ENCODE results near the gene CD300LG.

The CD300LG gene

GRCh38 chr17:43844241-43844640, 2.7 kb upstream of the CD300LG start:
- Histone ChIP-seq H3K4me3 (ENCODE audit: low read length) (no peak overlapping the region), H3K9me3 (ENCODE audit: control insufficient read depth, insufficient read depth, low read length) (no peaks in the 10 kb centered on the region), H3K79me2 (ENCODE audit: control insufficient read depth, low read length) (no peaks in the 10 kb centered on the region), H3K36me3 (ENCODE audit: control insufficient read depth, low read length) (no peaks in the 10 kb centered on the region), H3K27me3 (ENCODE audit: control insufficient read depth, low read length) (peaks cover 4% of the 10 kb centered on the region; the same call in 1 of the 2 replicates), H3F3A (ENCODE audit: control insufficient read depth, insufficient read depth) (no peaks in the 10 kb centered on the region), H3K4me1 (ENCODE audit: control insufficient read depth, low read length) (no peaks in the 10 kb centered on the region), H3K27ac (ENCODE audit: low read depth, low read length) (no peak overlapping the region), H3K4me2 (ENCODE audit: low read length) (no peak overlapping the region), H3K9me2 (replicated peaks; ENCODE audit: control insufficient read depth, low read length) (no peaks in the 10 kb centered on the region), H4K20me1 (ENCODE audit: control insufficient read depth, insufficient read depth, low read depth, low read length) (no peaks in the 10 kb centered on the region)
- no peak for TF ChIP-seq EZH2phosphoT487 (IDR thresholded peaks at IDR 0.05; ENCODE audit: borderline replicate concordance, low read length)
- no peak for TF ChIP-seq CTCF (IDR thresholded peaks at IDR 0.05; ENCODE audit: low read depth, low read length, poor library complexity, severe bottlenecking)

- Histone ChIP-seq H3K36me3 (ENCODE audit: control insufficient read depth, low read length) (no peaks in the 10 kb centered on the region), H3K27me3 (ENCODE audit: control insufficient read depth, low read length) (no peaks in the 10 kb centered on the region; the same call in 1 of the 2 replicates)
Measured at GRCh38 chr17:43845766-43846165, 1.2 kb upstream of the CD300LG start.

GRCh38 chr17:43846221-43846712, 709 bp upstream of the CD300LG start:
- H4K20me1 ChIP-seq (ENCODE audit: control insufficient read depth, insufficient read depth, low read depth, low read length), result no peaks in the 10 kb centered on the region
- no peak overlapping the region for H3K4me2 ChIP-seq (ENCODE audit: low read length)

More at GRCh38 chr17:43845766-43846165, 1.2 kb upstream of the CD300LG start:
- H3F3A ChIP-seq (ENCODE audit: control insufficient read depth, insufficient read depth), result no peaks in the 10 kb centered on the region
- TF ChIP-seq EZH2phosphoT487 (IDR thresholded peaks at IDR 0.05; ENCODE audit: borderline replicate concordance, low read length) (no peak), CTCF (IDR thresholded peaks at IDR 0.05; ENCODE audit: low read depth, low read length, poor library complexity, severe bottlenecking) (no peak)
- H3K27ac ChIP-seq (ENCODE audit: low read depth, low read length), result no peak overlapping the region
- no peaks in the 10 kb centered on the region for H4K20me1 ChIP-seq (ENCODE audit: control insufficient read depth, insufficient read depth, low read depth, low read length)
- H3K4me1 ChIP-seq (ENCODE audit: control insufficient read depth, low read length), result no peaks in the 10 kb centered on the region
- no peak overlapping the region for H3K4me2 ChIP-seq (ENCODE audit: low read length)
- H3K79me2 ChIP-seq (ENCODE audit: control insufficient read depth, low read length), result no peaks in the 10 kb centered on the region
- no peak overlapping the region for H3K4me3 ChIP-seq (ENCODE audit: low read length)
- no peaks in the 10 kb centered on the region for H3K9me2 ChIP-seq (replicated peaks; ENCODE audit: control insufficient read depth, low read length)
- H3K9me3 ChIP-seq (ENCODE audit: control insufficient read depth, insufficient read depth, low read length), result no peaks in the 10 kb centered on the region

More at GRCh38 chr17:43846221-43846712, 709 bp upstream of the CD300LG start:
- TF ChIP-seq CTCF (IDR thresholded peaks at IDR 0.05; ENCODE audit: low read depth, low read length, poor library complexity, severe bottlenecking), result peak; percentile 88
- no peak for TF ChIP-seq EZH2phosphoT487 (IDR thresholded peaks at IDR 0.05; ENCODE audit: borderline replicate concordance, low read length)
- Histone ChIP-seq H3K4me1 (ENCODE audit: control insufficient read depth, low read length) (no peaks in the 10 kb centered on the region), H3K4me3 (ENCODE audit: low read length) (no peak overlapping the region), H3K79me2 (ENCODE audit: control insufficient read depth, low read length) (no peaks in the 10 kb centered on the region), H3F3A (ENCODE audit: control insufficient read depth, insufficient read depth) (no peaks in the 10 kb centered on the region), H3K9me2 (replicated peaks; ENCODE audit: control insufficient read depth, low read length) (no peaks in the 10 kb centered on the region), H3K27ac (ENCODE audit: low read depth, low read length) (no peak overlapping the region), H3K9me3 (ENCODE audit: control insufficient read depth, insufficient read depth, low read length) (no peaks in the 10 kb centered on the region), H3K36me3 (ENCODE audit: control insufficient read depth, low read length) (no peaks in the 10 kb centered on the region), H3K27me3 (ENCODE audit: control insufficient read depth, low read length) (no peaks in the 10 kb centered on the region; the same call in 1 of the 2 replicates)

Data from DOHH2 (cell line).